ENCODE data around the gene SDC4.

The SDC4 gene

GRCh38 chr20:45362804-45363610 is 14.8 kb upstream of the SDC4 start, which contains the start of gene SYS1 (continued):
- TF ChIP-seq ZNF501 (tag by site-specific recombination; IDR thresholded peaks at IDR 0.05): peak; percentile 93; the same call in 1 of the 2 replicates
- TF ChIP-seq PRDM10 (tag by site-specific recombination; IDR thresholded peaks at IDR 0.05): peak; percentile 100
- TF ChIP-seq KLF10 (tag by site-specific recombination; IDR thresholded peaks at IDR 0.05): peak; percentile 21; the same call in 1 of the 2 replicates
- TF ChIP-seq SCRT2 (tag by site-specific recombination; IDR thresholded peaks at IDR 0.05): no peak; the same call in 1 of the 2 replicates
- no peak for TF ChIP-seq ZNF548 (tag by site-specific recombination; IDR thresholded peaks at IDR 0.05)
- TF ChIP-seq REPIN1 (tag by site-specific recombination; IDR thresholded peaks at IDR 0.05; ENCODE audit: low read depth): peak; percentile 83; the same call in 1 of the 2 replicates
- peak; percentile 14; the same call in 1 of the 2 replicates for TF ChIP-seq WT1 (tag by site-specific recombination; IDR thresholded peaks at IDR 0.05)
- peak; percentile 83; the same call in 1 of the 2 replicates for TF ChIP-seq ZNF394 (tag by site-specific recombination; IDR thresholded peaks at IDR 0.05; ENCODE audit: borderline replicate concordance)
- no peak for TF ChIP-seq ZNF155 (tag by site-specific recombination; IDR thresholded peaks at IDR 0.05)
- peak; percentile 81 for TF ChIP-seq ZNF324 (tag by site-specific recombination; IDR thresholded peaks at IDR 0.05)
- TF ChIP-seq ZNF292 (tag by site-specific recombination; IDR thresholded peaks at IDR 0.05; ENCODE audit: borderline replicate concordance, low read depth): no peak
- TF ChIP-seq ZNF623 (tag by site-specific recombination; IDR thresholded peaks at IDR 0.05): no peak
- no peak for TF ChIP-seq ZNF175 (tag by site-specific recombination; IDR thresholded peaks at IDR 0.05)
- TF ChIP-seq ZBTB8A (tag by site-specific recombination; IDR thresholded peaks at IDR 0.05): peak; percentile 36
- TF ChIP-seq, protein P1, sequence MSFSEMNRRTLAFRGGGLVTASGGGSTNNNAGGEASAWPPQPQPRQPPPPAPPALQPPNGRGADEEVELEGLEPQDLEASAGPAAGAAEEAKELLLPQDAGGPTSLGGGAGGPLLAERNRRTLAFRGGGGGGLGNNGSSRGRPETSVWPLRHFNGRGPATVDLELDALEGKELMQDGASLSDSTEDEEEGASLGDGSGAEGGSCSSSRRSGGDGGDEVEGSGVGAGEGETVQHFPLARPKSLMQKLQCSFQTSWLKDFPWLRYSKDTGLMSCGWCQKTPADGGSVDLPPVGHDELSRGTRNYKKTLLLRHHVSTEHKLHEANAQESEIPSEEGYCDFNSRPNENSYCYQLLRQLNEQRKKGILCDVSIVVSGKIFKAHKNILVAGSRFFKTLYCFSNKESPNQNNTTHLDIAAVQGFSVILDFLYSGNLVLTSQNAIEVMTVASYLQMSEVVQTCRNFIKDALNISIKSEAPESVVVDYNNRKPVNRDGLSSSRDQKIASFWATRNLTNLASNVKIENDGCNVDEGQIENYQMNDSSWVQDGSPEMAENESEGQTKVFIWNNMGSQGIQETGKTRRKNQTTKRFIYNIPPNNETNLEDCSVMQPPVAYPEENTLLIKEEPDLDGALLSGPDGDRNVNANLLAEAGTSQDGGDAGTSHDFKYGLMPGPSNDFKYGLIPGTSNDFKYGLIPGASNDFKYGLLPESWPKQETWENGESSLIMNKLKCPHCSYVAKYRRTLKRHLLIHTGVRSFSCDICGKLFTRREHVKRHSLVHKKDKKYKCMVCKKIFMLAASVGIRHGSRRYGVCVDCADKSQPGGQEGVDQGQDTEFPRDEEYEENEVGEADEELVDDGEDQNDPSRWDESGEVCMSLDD (tag by site-specific recombination; IDR thresholded peaks at IDR 0.05): 0 out of 2 replicates have a peak, but pooled peaks have one; percentile 55
- TF ChIP-seq ZNF518A (tag by site-specific recombination; conservative IDR thresholded peaks at IDR 0.05; ENCODE audit: low read depth): peak; percentile 88
- TF ChIP-seq YY1 (tag by site-specific recombination; IDR thresholded peaks at IDR 0.05): 0 out of 2 replicates have a peak, but pooled peaks have one; percentile 63
- TF ChIP-seq ZNF654 (tag by site-specific recombination; IDR thresholded peaks at IDR 0.05; ENCODE audit: low read depth): peak; percentile 97
- peak; percentile 90 for TF ChIP-seq SP3 (tag by site-specific recombination; IDR thresholded peaks at IDR 0.05)
- TF ChIP-seq ZNF777 (tag by site-specific recombination; IDR thresholded peaks at IDR 0.05; ENCODE audit: borderline replicate concordance): no peak
- peak; percentile 64 for TF ChIP-seq EGR2 (tag by site-specific recombination; IDR thresholded peaks at IDR 0.05; ENCODE audit: low read depth)
- TF ChIP-seq ZNF221 (tag by site-specific recombination; IDR thresholded peaks at IDR 0.05; ENCODE audit: borderline replicate concordance): no peak
- TF ChIP-seq, protein P2, sequence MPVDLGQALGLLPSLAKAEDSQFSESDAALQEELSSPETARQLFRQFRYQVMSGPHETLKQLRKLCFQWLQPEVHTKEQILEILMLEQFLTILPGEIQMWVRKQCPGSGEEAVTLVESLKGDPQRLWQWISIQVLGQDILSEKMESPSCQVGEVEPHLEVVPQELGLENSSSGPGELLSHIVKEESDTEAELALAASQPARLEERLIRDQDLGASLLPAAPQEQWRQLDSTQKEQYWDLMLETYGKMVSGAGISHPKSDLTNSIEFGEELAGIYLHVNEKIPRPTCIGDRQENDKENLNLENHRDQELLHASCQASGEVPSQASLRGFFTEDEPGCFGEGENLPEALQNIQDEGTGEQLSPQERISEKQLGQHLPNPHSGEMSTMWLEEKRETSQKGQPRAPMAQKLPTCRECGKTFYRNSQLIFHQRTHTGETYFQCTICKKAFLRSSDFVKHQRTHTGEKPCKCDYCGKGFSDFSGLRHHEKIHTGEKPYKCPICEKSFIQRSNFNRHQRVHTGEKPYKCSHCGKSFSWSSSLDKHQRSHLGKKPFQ (tag by site-specific recombination; IDR thresholded peaks at IDR 0.05): no peak
- peak; percentile 68 for TF ChIP-seq ZBTB20 (tag by site-specific recombination; IDR thresholded peaks at IDR 0.05)
- TF ChIP-seq SP2 (tag by site-specific recombination; IDR thresholded peaks at IDR 0.05): peak; percentile 91

Data from HEK293 (cell line).